Natural killer cell (primary cell): Measurements from ENCODE around the gene ARL15. TPM values are rescaled to one million over a fixed set of nuclear protein-coding genes. Genes with fewer than 3 reads are reported as not detected.
A peak's percentile ranks its signal among the peaks of the same experiment; 100 is the strongest.

Source experiments
- ATAC-seq, 3 donors: fragments of 150-1000 bp in 2 of 3; fragments of 200-7000 bp in 1 of 3; cut with Tn5 transposase; 1 replicate in 1 of 3; 2 replicates in 2 of 3; pipeline ENCODE4 v1.10.0; 2021; ENCODE audit warnings: mild to moderate bottlenecking in 2 of 3, moderate library complexity in 2 of 3
- DNase-seq, 2 donors: peaks; one replicate each; pipeline versions ENCODE4 v3.0.0 to v3.0.0-alpha.2; 2013 to 2021; ENCODE audit warnings: mixed read lengths in 1 of 2
- H3K27ac ChIP-seq: one replicate; pipeline ENCODE4 v1.5.1; 2013; ENCODE audit warnings: mild to moderate bottlenecking, low read length
- H3K27me3 ChIP-seq: one replicate; pipeline ENCODE4 v1.6.1; 2013; ENCODE audit warnings: low read length; ENCODE audit not compliant: control insufficient read depth, insufficient read depth
- H3K36me3 ChIP-seq: one replicate; pipeline ENCODE4 v1.6.1; 2013; ENCODE audit warnings: low read length; ENCODE audit not compliant: control insufficient read depth, insufficient read depth
- H3K4me1 ChIP-seq: one replicate; pipeline ENCODE4 v1.6.1; 2013; ENCODE audit warnings: low read length; ENCODE audit not compliant: control insufficient read depth, insufficient read depth
- H3K4me3 ChIP-seq: one replicate; pipeline ENCODE4 v1.5.1; 2013; ENCODE audit warnings: low read length
- H3K9me3 ChIP-seq: one replicate; pipeline ENCODE4 v1.6.1; 2013; ENCODE audit warnings: low read length; ENCODE audit not compliant: control insufficient read depth, insufficient read depth
- H3K27ac Mint-ChIP-seq, 2 donors: one replicate each; pipeline ENCODE4 v1.8.0; 2022; ENCODE audit warnings: mild to moderate bottlenecking in 2 of 2, mixed read lengths in 2 of 2, moderate library complexity in 1 of 2
- H3K27me3 Mint-ChIP-seq, 2 donors: one replicate each; pipeline ENCODE4 v1.8.0; 2022; ENCODE audit warnings: low read depth in 2 of 2, mixed read lengths in 2 of 2
- H3K36me3 Mint-ChIP-seq: one replicate; pipeline ENCODE4 v1.8.0; 2022; ENCODE audit warnings: mixed read lengths
- H3K4me1 Mint-ChIP-seq, 2 donors: one replicate each; pipeline ENCODE4 v1.8.0; 2022; ENCODE audit warnings: mixed read lengths in 2 of 2
- H3K4me3 Mint-ChIP-seq: one replicate; pipeline ENCODE4 v1.8.0; 2022; ENCODE audit warnings: mild to moderate bottlenecking, moderate library complexity, mixed read lengths
- H3K9me3 Mint-ChIP-seq, 2 donors: one replicate each; pipeline ENCODE4 v1.8.0; 2022; ENCODE audit warnings: mixed read lengths in 2 of 2
- CTCF ChIP-seq: fragments of 200-600 bp; IDR thresholded peaks from one replicate; pipeline ENCODE4 v1.8.0; 2022; ENCODE audit warnings: antibody characterized with exemption
- WGBS: methylation state at CpG from one replicate; pipeline ENCODE4 v1.1.7; 2013; ENCODE audit warnings: missing lambda C conversion rate; ENCODE audit not compliant: insufficient coverage; 5-methylcytosine and 5-hydroxymethylcytosine counted together
- intact Hi-C: fragments of 100-400 bp; cut with micrococcal nuclease; formaldehyde crosslinking; loops from one replicate; pipeline ENCODE4 v1.14.2; 2022
- total RNA-seq, 4 donors: library from RNA; stranded (reverse); fragments of 120-200 nt in 1 of 4; gene quantifications; one replicate each; pipeline versions ENCODE4 v1.2.3 to v1.2.4, GENCODE V29; 2013 to 2022

The ARL15 gene
- total RNA-seq, 3 donors from 2014 or later (not counting 1 experiment from before 2014, with no cell fraction given), result 28.9 to 35.1 (median 33.1) TPM

GRCh38 chr5:54206580-54207229 is 103.7 kb downstream of the ARL15 start:
- Mint-ChIP-seq H3K4me3 (no peak overlapping the region), H3K36me3 (no peaks in the 10 kb centered on the region), H3K4me1 (peaks cover 40 to 57% of the 10 kb centered on the region in 2 donors), H3K9me3 (no peaks in the 10 kb centered on the region), H3K27ac (no peak overlapping the region), H3K27me3 (no peaks in the 10 kb centered on the region)
- no peaks in the 10 kb centered on the region for H3K36me3 ChIP-seq
- ATAC-seq (no peak), DNase-seq (no peak)
- H3K27ac ChIP-seq, result no peak overlapping the region
- H3K27me3 ChIP-seq, result no peaks in the 10 kb centered on the region
- TF ChIP-seq CTCF, result no peak
- WGBS, result 77% methylated on average over 5 of the region's 7 CpGs
- no peaks in the 10 kb centered on the region for H3K4me1 ChIP-seq
- H3K9me3 ChIP-seq, result no peaks in the 10 kb centered on the region
- no peak overlapping the region for H3K4me3 ChIP-seq
- intact Hi-C loops, result no loop called here

- H3K27me3 ChIP-seq, result no peaks in the 10 kb centered on the region
- DNase-seq, result no peak
- Mint-ChIP-seq H3K9me3 (no peaks in the 10 kb centered on the region), H3K4me1 (peaks cover 44 to 62% of the 10 kb centered on the region in 2 donors), H3K4me3 (no peak overlapping the region), H3K36me3 (no peaks in the 10 kb centered on the region), H3K27me3 (no peaks in the 10 kb centered on the region), H3K27ac (no peak overlapping the region)
- intact Hi-C loops, result no loop called here
- no peak for ATAC-seq
- H3K27ac ChIP-seq, result no peak overlapping the region
- no peaks in the 10 kb centered on the region for H3K36me3 ChIP-seq
- TF ChIP-seq CTCF, result no peak
- no CpG with 5 or more reads among the region's 1 CpG for WGBS
- no peaks in the 10 kb centered on the region for H3K4me1 ChIP-seq
- H3K9me3 ChIP-seq, result no peaks in the 10 kb centered on the region
- no peak overlapping the region for H3K4me3 ChIP-seq
These were observed 104.5 kb downstream of the ARL15 start for GRCh38 chr5:54205918-54206317.

- H3K4me3 Mint-ChIP-seq, result no peak overlapping the region
- H3K27me3 Mint-ChIP-seq, result no peaks in the 10 kb centered on the region
- DNase-seq (no peak), ATAC-seq (no peak)
- H3K4me1 Mint-ChIP-seq, result peaks cover 44 to 63% of the 10 kb centered on the region in 2 donors
- intact Hi-C loops, result no loop called here
- no peak overlapping the region for H3K27ac Mint-ChIP-seq
- no peak overlapping the region for H3K27ac ChIP-seq
- H3K4me1 ChIP-seq, result no peaks in the 10 kb centered on the region
- 73% methylated on average over 2 of the region's 4 CpGs for WGBS
- H3K4me3 ChIP-seq, result no peak overlapping the region
- no peaks in the 10 kb centered on the region for H3K36me3 ChIP-seq
- no peaks in the 10 kb centered on the region for H3K36me3 Mint-ChIP-seq
- H3K27me3 ChIP-seq, result no peaks in the 10 kb centered on the region
- TF ChIP-seq CTCF, result no peak
- H3K9me3 Mint-ChIP-seq, result no peaks in the 10 kb centered on the region
- H3K9me3 ChIP-seq, result no peaks in the 10 kb centered on the region
These were observed 104.9 kb downstream of the ARL15 start for GRCh38 chr5:54205453-54205852.

- Histone ChIP-seq H3K27ac (no peak overlapping the region), H3K4me3 (no peak overlapping the region), H3K36me3 (no peaks in the 10 kb centered on the region), H3K27me3 (no peaks in the 10 kb centered on the region), H3K4me1 (no peaks in the 10 kb centered on the region), H3K9me3 (no peaks in the 10 kb centered on the region)
- no peak overlapping the region for H3K4me3 Mint-ChIP-seq
- ATAC-seq (no peak), DNase-seq (no peak)
- no peaks in the 10 kb centered on the region for H3K27me3 Mint-ChIP-seq
- H3K36me3 Mint-ChIP-seq, result no peaks in the 10 kb centered on the region
- H3K27ac Mint-ChIP-seq, result peak overlapping the region in 1 of 2 donors; percentile 29
- H3K4me1 Mint-ChIP-seq, result peaks cover 36 to 52% of the 10 kb centered on the region in 2 donors
- no peaks in the 10 kb centered on the region for H3K9me3 Mint-ChIP-seq
- intact Hi-C loops, result no loop called here
- TF ChIP-seq CTCF, result no peak
These were observed 113.4 kb downstream of the ARL15 start for GRCh38 chr5:54197018-54197417.
